HL-60 (cell line): Measurements from ENCODE around the gene BGLAP.

Source experiments
- CTCF ChIP-seq: IDR thresholded peaks from one replicate; pipeline ENCODE4 v1.5.1; 2011; ENCODE audit warnings: low read length, control low read depth, inconsistent platforms; ENCODE audit not compliant: insufficient read depth
- GABPA ChIP-seq: IDR thresholded peaks from 2 replicates; pipeline ENCODE4 v1.6.1; 2012; ENCODE audit warnings: low read depth
- POLR2AphosphoS5 ChIP-seq: IDR thresholded peaks from 2 replicates; pipeline ENCODE4 v1.6.1; 2012; ENCODE audit warnings: low read depth

- TF ChIP-seq GABPA, result no peak
- TF ChIP-seq CTCF, result no peak
- TF ChIP-seq POLR2AphosphoS5, result no peak
Measured at GRCh38 chr1:156238248-156238647, 3.7 kb upstream of the BGLAP start.
